Keratinocyte (primary cell): ENCODE measurements around the gene RIMS4. TPM values are rescaled to one million over a fixed set of nuclear protein-coding genes. Genes with fewer than 3 reads are reported as not detected.

Experiments used
- DNase-seq: peaks from one replicate; pipeline ENCODE4 v3.0.0-alpha.2; 2011; ENCODE audit warnings: low read depth, missing footprints, low spot score
- FAIRE-seq: peaks from 2 replicates; lab custom pipeline; 2011; peaks lifted over from hg19 to GRCh38; lab: Jason Lieb, UNC
- H2AFZ ChIP-seq: 2 replicates; pipeline ENCODE4 v1.6.0; 2012; ENCODE audit warnings: low read length, control low read depth, inconsistent platforms; ENCODE audit not compliant: control insufficient read depth
- H3K27ac ChIP-seq: 2 replicates; pipeline ENCODE4 v1.5.1; 2011; ENCODE audit warnings: low read length; ENCODE audit not compliant: control insufficient read depth, insufficient read depth
- H3K27me3 ChIP-seq: 3 replicates; pipeline ENCODE4 v1.6.0; 2011; ENCODE audit warnings: low read length; ENCODE audit not compliant: control insufficient read depth, insufficient read depth; ENCODE audit errors: extremely low read depth
- H3K36me3 ChIP-seq, 2 experiments: 2 replicates in 1 of 2; 3 replicates in 1 of 2; pipeline ENCODE4 v1.5.1; 2011; ENCODE audit warnings: low read length in 2 of 2, mild to moderate bottlenecking in 1 of 2; ENCODE audit not compliant: control insufficient read depth in 2 of 2, insufficient read depth in 2 of 2; ENCODE audit errors: extremely low read depth in 1 of 2
- H3K4me1 ChIP-seq: 3 replicates; pipeline ENCODE4 v1.5.1; 2011; ENCODE audit warnings: low read length; ENCODE audit not compliant: control insufficient read depth, insufficient read depth; ENCODE audit errors: extremely low read depth
- H3K4me2 ChIP-seq: 3 replicates; pipeline ENCODE4 v1.6.0; 2011; ENCODE audit warnings: low read depth, low read length; ENCODE audit not compliant: control insufficient read depth, insufficient read depth; ENCODE audit errors: extremely low read depth
- H3K4me3 ChIP-seq, 3 experiments: fragments of 200-600 bp in 1 of 3; sonication (generic) in 1 of 3; 2 replicates in 2 of 3; 3 replicates in 1 of 3; pipeline ENCODE4 v1.5.1; 2011 to 2016; ENCODE audit warnings: low read length in 3 of 3, mild to moderate bottlenecking in 3 of 3, control low read depth in 2 of 3, inconsistent platforms in 1 of 3, low read depth in 1 of 3, mixed read lengths in 1 of 3, mixed run types in 1 of 3, moderate library complexity in 1 of 3; ENCODE audit not compliant: control insufficient read depth in 2 of 3, insufficient read depth in 2 of 3; ENCODE audit errors: extremely low read depth in 1 of 3
- H3K79me2 ChIP-seq: 2 replicates; pipeline ENCODE4 v1.6.0; 2012; ENCODE audit warnings: low read length; ENCODE audit not compliant: control insufficient read depth, insufficient read depth
- H3K9ac ChIP-seq: 3 replicates; pipeline ENCODE4 v1.6.0; 2011; ENCODE audit warnings: low read length; ENCODE audit not compliant: control insufficient read depth, insufficient read depth; ENCODE audit errors: extremely low read depth
- H3K9me1 ChIP-seq: 3 replicates; pipeline ENCODE4 v1.6.0; 2011; ENCODE audit warnings: low read length; ENCODE audit not compliant: control insufficient read depth, insufficient read depth; ENCODE audit errors: extremely low read depth
- H3K9me3 ChIP-seq: 2 replicates; pipeline ENCODE4 v1.5.1; 2012; ENCODE audit warnings: low read depth, low read length; ENCODE audit not compliant: control insufficient read depth
- H4K20me1 ChIP-seq: 3 replicates; pipeline ENCODE4 v1.6.0; 2011; ENCODE audit warnings: low read length; ENCODE audit not compliant: control insufficient read depth, insufficient read depth; ENCODE audit errors: extremely low read depth
- CTCF ChIP-seq, 3 experiments: IDR thresholded peaks in 1 of 3; conservative IDR thresholded peaks in 1 of 3; optimal IDR thresholded peaks in 1 of 3; 2 replicates in 2 of 3; 3 replicates in 1 of 3; pipeline versions ENCODE3 to v1.5.1; 2011; ENCODE audit warnings: low read length in 3 of 3, mild to moderate bottlenecking in 3 of 3, moderate library complexity in 2 of 3, control low read depth in 1 of 3, inconsistent platforms in 1 of 3; ENCODE audit not compliant: insufficient read depth in 2 of 3; ENCODE audit errors: extremely low read depth in 1 of 3
- EZH2 ChIP-seq: IDR thresholded peaks from one replicate; pipeline ENCODE4 v1.6.1; 2012; ENCODE audit warnings: inconsistent platforms, mild to moderate bottlenecking, low read length, moderate library complexity
- dilution Hi-C: fragments of 300-500 bp; cut with MboI; formaldehyde crosslinking; loops from one replicate; pipeline ENCODE4 v1.7.0; 2020; ENCODE audit warnings: low sequenced_read_pairs; ENCODE audit not compliant: extremely low pct_ligation_motif_present
- polyA plus RNA-seq, 5 experiments: library from polyadenylated mRNA; depleted of rRNA in 3 of 5; stranded (reverse) in 3 of 5; stranded (forward) in 1 of 5; unstranded in 1 of 5; fragments of >200 nt; gene quantifications; 1 replicate in 1 of 5; 2 replicates in 3 of 5; 3 replicates in 1 of 5; pipeline versions ENCODE4 v1.2.1 to v1.2.3, GENCODE V29; 2011 to 2012; ENCODE audit warnings: missing spikeins in 2 of 5, low read depth in 1 of 5, low replicate concordance in 1 of 5

The RIMS4 gene
- polyA plus RNA-seq, 1 donor (not counting 4 experiments of a cell fraction or from before 2014, with no cell fraction given): not detected

- no peak for TF ChIP-seq CTCF (optimal IDR thresholded peaks at IDR 0.05 in 1 of 3, IDR thresholded peaks at IDR 0.05 in 1 of 3, conservative IDR thresholded peaks at IDR 0.05 in 1 of 3; ENCODE audit: extremely low read depth in 1 of 3, insufficient read depth in 2 of 3, low read length in 3 of 3)
- TF ChIP-seq EZH2: no peak
- H3K9me3 ChIP-seq: no peaks in the 10 kb centered on the region
- H3K4me3 ChIP-seq: no peak overlapping the region
- H3K9me1 ChIP-seq: peaks cover 2% of the 10 kb centered on the region
- H3K9ac ChIP-seq: no peak overlapping the region
- no peaks in the 10 kb centered on the region for H3K27me3 ChIP-seq
- FAIRE-seq (no peak), DNase-seq (no peak)
- no peak overlapping the region for H2AFZ ChIP-seq
- dilution Hi-C loops: no loop called here
- H3K36me3 ChIP-seq: no peaks in the 10 kb centered on the region
- peaks cover under 1% of the 10 kb centered on the region for H4K20me1 ChIP-seq
- no peaks in the 10 kb centered on the region for H3K79me2 ChIP-seq
- H3K4me1 ChIP-seq: peaks cover 29% of the 10 kb centered on the region
- H3K27ac ChIP-seq: no peak overlapping the region
- no peak overlapping the region for H3K4me2 ChIP-seq
Observed at GRCh38 chr20:44725837-44726236, 84.5 kb downstream of the RIMS4 start.

GRCh38 chr20:44724423-44725091 is 85.8 kb downstream of the RIMS4 start:
- no peak for FAIRE-seq
- no peaks in the 10 kb centered on the region for H3K36me3 ChIP-seq
- no peak overlapping the region for H3K9ac ChIP-seq
- DNase-seq: no peak
- no peak overlapping the region for H2AFZ ChIP-seq
- no peaks in the 10 kb centered on the region for H3K27me3 ChIP-seq
- H3K9me1 ChIP-seq: peaks cover 6% of the 10 kb centered on the region
- peaks cover 3% of the 10 kb centered on the region for H4K20me1 ChIP-seq
- no peaks in the 10 kb centered on the region for H3K79me2 ChIP-seq
- H3K9me3 ChIP-seq: no peaks in the 10 kb centered on the region
- TF ChIP-seq EZH2 (no peak), CTCF (optimal IDR thresholded peaks at IDR 0.05 in 1 of 3, IDR thresholded peaks at IDR 0.05 in 1 of 3, conservative IDR thresholded peaks at IDR 0.05 in 1 of 3; ENCODE audit: extremely low read depth in 1 of 3, insufficient read depth in 2 of 3, low read length in 3 of 3) (no peak)
- dilution Hi-C loops: no loop called here
- H3K4me2 ChIP-seq: no peak overlapping the region
- peaks cover 28% of the 10 kb centered on the region for H3K4me1 ChIP-seq
- H3K4me3 ChIP-seq: no peak overlapping the region
- no peak overlapping the region for H3K27ac ChIP-seq
